Measurements from ENCODE around the gene AP3M1. TPM values are rescaled to one million over a fixed set of nuclear protein-coding genes. Genes with fewer than 3 reads are reported as not detected.
"Not testable (repeated sequence)": the region's sequence is repeated elsewhere in the genome, so short reads cannot be mapped to it uniquely, and the experiment has no call there.

The AP3M1 gene
- total RNA-seq, 4 donors from 2014 or later, result 23.8 to 33.6 (median 26.5) TPM

DNA sequence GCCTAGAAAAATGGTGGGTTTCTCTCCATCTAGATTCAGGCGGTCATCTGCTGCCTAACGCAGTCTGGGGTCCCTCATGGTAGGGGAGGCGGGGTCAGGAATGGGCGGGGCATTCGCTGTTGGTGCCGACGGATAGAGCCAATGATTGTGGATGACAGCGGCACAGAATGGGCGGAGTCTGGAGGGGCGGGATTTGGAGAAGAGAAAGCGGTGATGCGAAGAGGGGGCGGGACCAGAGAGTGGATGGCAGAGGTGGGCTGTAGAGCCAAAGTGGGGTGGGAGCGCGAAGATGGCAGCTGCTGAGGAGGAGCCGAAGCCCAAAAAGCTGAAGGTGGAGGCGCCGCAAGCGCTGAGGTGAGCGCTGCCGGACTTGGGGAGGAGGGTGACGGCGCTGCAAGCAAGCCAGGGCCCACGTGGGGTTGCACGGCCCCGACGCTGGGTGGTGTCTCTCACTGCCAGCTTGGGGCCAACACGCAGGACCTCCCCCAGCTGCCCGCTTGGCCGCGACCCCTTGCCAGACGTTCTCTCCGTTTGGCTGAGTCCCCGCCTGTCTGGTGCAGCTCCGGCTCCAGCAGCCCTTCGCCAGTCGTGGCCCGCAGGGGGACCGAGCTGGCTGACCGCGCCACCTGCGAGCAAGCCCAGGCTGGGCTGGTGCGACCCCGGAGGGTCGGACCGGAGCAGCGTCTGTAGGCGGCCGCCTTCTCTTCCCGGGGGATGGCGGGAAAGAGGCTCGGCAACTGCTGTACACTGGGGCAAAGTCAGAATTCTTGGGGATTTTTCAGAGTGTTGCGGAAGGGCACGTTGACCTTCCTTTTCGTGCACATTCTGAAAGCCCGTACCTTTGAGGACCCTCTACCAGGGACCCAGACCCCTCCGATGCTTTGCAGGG is 606 bp upstream of the AP3M1 start, which contains the start of gene ADK:
ADK (plus strand) TSS at position 232 of the 889 bp plus-strand sequence; CDS start at position 290, 58 bp downstream.
- TF ChIP-seq, protein P1, sequence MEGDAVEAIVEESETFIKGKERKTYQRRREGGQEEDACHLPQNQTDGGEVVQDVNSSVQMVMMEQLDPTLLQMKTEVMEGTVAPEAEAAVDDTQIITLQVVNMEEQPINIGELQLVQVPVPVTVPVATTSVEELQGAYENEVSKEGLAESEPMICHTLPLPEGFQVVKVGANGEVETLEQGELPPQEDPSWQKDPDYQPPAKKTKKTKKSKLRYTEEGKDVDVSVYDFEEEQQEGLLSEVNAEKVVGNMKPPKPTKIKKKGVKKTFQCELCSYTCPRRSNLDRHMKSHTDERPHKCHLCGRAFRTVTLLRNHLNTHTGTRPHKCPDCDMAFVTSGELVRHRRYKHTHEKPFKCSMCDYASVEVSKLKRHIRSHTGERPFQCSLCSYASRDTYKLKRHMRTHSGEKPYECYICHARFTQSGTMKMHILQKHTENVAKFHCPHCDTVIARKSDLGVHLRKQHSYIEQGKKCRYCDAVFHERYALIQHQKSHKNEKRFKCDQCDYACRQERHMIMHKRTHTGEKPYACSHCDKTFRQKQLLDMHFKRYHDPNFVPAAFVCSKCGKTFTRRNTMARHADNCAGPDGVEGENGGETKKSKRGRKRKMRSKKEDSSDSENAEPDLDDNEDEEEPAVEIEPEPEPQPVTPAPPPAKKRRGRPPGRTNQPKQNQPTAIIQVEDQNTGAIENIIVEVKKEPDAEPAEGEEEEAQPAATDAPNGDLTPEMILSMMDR (IDR thresholded peaks at IDR 0.05), result no peak
- peak; percentile 98 for ATAC-seq (ENCODE audit: low FRiP score)
- DNase-seq (ENCODE audit: low spot score), result peak; percentile 100

DNA sequence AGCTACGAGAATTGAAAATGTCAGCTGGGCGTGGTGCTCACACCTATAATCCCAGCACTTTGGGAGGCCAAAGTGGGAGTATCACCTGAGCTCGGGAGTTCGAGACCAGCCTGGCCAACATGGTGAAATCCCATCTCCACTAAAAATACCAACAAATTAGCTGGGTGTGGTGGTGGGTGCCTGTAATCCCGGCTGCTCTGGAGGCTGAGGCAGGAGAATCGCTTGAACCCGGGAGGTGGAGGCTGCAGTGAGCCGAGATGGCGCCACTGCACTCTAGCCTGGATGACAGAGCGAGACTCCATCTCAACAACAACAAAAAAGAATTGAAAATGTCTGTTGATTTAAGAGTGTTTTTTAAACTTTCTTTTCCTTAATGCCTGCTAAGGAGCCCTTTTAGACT is 3.6 kb downstream of the AP3M1 start:
- not testable (repeated sequence) for DNase-seq (ENCODE audit: low spot score); ATAC-seq (ENCODE audit: low FRiP score)

DNA sequence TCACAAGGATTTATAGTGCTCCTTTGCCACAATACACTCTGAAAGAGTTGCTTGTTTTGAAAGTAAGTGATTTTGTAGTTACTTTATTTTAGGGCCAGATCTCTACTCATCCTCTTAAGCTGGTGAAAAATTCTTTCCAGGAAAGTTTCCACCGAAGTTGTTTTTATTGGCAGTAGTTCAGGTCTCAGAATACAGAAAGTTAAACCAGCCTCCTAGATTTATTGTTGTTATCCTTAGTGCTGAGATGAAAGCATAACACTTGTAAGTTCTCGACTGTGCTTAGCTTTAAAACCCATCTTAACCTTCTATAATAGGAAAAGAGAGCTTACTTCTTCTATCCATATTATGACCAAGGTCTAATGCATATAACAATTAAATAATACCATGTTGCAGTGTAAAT is 5.5 kb downstream of the AP3M1 start:
- ATAC-seq (ENCODE audit: low FRiP score) (peak; percentile 46), DNase-seq (ENCODE audit: low spot score) (no peak)
- TF ChIP-seq, protein P1 (IDR thresholded peaks at IDR 0.05), result no peak

DNA sequence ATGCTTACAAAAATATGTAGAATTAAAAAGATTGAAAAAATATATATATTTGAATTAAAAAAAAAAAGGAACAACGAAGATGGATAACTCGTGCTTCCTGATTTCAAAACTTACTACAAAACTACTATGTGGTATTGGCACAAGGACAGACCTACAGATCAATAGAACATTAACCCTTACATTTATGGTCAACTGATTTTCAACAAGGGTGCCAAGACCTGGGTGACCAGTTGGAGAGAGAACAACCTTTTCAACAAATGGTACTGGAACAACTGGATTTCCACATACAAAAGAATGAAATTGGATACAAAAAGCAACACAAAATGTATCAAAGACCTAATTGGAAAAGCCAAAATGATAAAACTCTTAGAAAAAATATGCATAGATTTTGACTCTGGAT is 10.1 kb downstream of the AP3M1 start:
- TF ChIP-seq, protein P1 (IDR thresholded peaks at IDR 0.05), result no peak
- no peak for ATAC-seq (ENCODE audit: low FRiP score)
- DNase-seq (ENCODE audit: low spot score), result no peak

DNA sequence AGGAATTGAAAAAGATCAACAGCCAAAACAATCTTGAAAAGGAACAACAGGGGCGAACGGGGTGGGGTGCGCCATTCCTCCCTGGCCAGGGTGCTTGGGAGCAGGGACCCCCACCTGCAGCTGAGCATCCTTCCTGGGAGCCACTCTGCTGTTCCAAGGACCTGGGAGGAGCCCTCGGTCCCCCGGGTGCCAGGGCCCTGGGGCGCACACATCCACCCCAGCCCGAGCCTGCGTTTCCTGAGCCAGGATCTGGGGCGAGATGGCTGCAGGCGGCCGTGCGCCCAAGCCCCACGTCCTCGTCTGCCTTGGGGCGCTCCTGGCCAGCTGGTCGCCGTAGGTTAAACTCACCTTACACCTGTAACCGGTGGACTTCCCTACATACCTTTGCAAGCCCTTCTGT is 10.6 kb downstream of the AP3M1 start:
- ATAC-seq (ENCODE audit: low FRiP score) (no peak), DNase-seq (ENCODE audit: low spot score) (no peak)
- TF ChIP-seq, protein P1 (IDR thresholded peaks at IDR 0.05), result no peak

DNA sequence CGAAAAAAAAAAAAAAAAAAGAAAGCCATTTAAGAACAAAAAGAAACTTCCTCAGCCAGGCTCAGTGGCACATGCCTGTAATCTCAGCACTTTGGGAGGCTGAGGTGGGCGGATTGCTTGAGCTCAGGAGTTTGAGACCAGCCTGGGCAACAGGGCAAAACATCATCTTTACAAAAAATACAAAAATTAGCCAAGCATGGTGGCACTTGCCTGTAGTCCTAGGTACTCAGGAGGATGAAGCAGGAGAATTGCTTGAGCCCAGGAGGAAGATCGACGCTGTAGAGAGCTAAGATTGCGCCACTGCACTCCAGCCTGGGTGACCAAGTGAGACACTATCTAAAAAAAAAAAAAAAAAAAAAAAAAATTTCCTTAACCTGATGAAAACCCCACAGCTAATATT is 12.0 kb downstream of the AP3M1 start:
- not testable (repeated sequence) for ATAC-seq (ENCODE audit: low FRiP score); DNase-seq (ENCODE audit: low spot score)

DNA sequence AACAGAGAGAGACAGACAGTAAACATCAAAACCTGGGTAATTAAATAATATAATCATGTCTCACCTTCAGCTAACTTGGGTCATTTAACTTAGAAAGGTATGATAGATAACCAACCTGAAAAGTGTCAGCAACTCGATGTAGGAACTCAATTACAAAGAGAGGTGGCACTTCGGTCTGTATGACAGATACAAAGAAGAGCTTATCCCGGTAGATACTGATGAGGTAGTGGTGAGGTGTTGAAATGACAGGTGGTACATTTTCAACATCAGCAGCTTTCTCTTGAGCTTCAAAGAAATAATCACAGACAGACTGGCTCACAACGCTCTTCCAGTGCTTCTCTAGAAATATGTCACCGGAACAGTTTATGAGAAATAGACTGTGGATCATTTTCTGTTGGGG is 12.6 kb downstream of the AP3M1 start:
- TF ChIP-seq, protein P1 (IDR thresholded peaks at IDR 0.05), result no peak
- ATAC-seq (ENCODE audit: low FRiP score) (no peak), DNase-seq (ENCODE audit: low spot score) (no peak)

DNA sequence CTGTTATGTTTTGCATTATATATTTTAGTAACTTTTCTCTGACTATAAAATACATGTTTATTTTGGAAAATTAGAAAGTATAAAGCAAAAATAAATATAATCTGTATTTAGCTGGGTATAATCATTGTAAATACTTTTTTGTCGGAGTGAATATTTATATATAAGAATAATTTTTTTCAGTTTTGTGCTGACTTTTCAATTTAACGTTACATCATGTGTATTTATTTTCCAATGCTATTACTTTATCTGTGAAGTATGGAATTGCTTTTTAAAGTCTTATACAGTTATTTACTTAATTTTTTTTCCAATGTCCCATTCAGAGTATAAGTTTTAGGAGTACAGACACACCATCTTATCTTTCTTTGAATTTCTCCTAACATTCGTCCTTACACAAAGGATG is 15.2 kb downstream of the AP3M1 start:
- DNase-seq (ENCODE audit: low spot score) (no peak), ATAC-seq (ENCODE audit: low FRiP score) (no peak)
- TF ChIP-seq, protein P1 (IDR thresholded peaks at IDR 0.05), result no peak

All from omental fat pad (tissue), 4 donors.